C4-2B (cell line): ENCODE results near the gene CDC45.

ENCODE experiments used
- H3K27ac ChIP-seq: fragments of 450-650 bp; 2 replicates; pipeline ENCODE4 v1.5.1; 2017
- CTCF ChIP-seq: fragments of 450-650 bp; conservative IDR thresholded peaks from 2 replicates; pipeline ENCODE4 v1.5.1; 2017; ENCODE audit warnings: mild to moderate bottlenecking
- ZFX ChIP-seq: fragments of 450-650 bp; IDR thresholded peaks from 2 replicates; pipeline ENCODE4 v1.6.1; 2017

The CDC45 gene

GRCh38 chr22:19496324-19496630, 16.6 kb downstream of the CDC45 start:
- TF ChIP-seq ZFX (no peak), CTCF (no peak)
- no peak overlapping the region for H3K27ac ChIP-seq

- TF ChIP-seq CTCF = no peak
- TF ChIP-seq ZFX = no peak
- no peak overlapping the region for H3K27ac ChIP-seq
Observed at GRCh38 chr22:19497245-19497644, 17.5 kb downstream of the CDC45 start.

- TF ChIP-seq ZFX (no peak), CTCF (no peak)
- no peak overlapping the region for H3K27ac ChIP-seq
Observed at GRCh38 chr22:19498154-19498865, 18.6 kb downstream of the CDC45 start.

- TF ChIP-seq CTCF (no peak), ZFX (no peak)
Observed at GRCh38 chr22:19498866-19499190, 19.1 kb downstream of the CDC45 start.

GRCh38 chr22:19499236-19499879, 19.6 kb downstream of the CDC45 start:
- TF ChIP-seq ZFX = no peak
- TF ChIP-seq CTCF = no peak
- H3K27ac ChIP-seq = no peak overlapping the region

More at GRCh38 chr22:19498866-19499190, 19.1 kb downstream of the CDC45 start:
- H3K27ac ChIP-seq = no peak overlapping the region

GRCh38 chr22:19499880-19500242, 20.1 kb downstream of the CDC45 start:
- TF ChIP-seq ZFX = no peak
- no peak for TF ChIP-seq CTCF

GRCh38 chr22:19501897-19502447, 22.3 kb downstream of the CDC45 start:
- no peak overlapping the region for H3K27ac ChIP-seq
- TF ChIP-seq CTCF (no peak), ZFX (no peak)

More at GRCh38 chr22:19499880-19500242, 20.1 kb downstream of the CDC45 start:
- H3K27ac ChIP-seq = no peak overlapping the region
